GM12878 (cell line): ENCODE data around the gene UNK. TPM values are rescaled to one million over a fixed set of nuclear protein-coding genes. Genes with fewer than 3 reads are reported as not detected.

Source experiments
- CBFB ChIP-seq: IDR thresholded peaks from 2 replicates; pipeline ENCODE4 v1.6.1; 2016; ENCODE audit warnings: antibody characterized with exemption, low read depth
- CBX5 ChIP-seq: sonication (generic); IDR thresholded peaks from 2 replicates; pipeline ENCODE4 v1.6.1; 2016; ENCODE audit warnings: low read depth, moderate library complexity, mild to moderate bottlenecking, inconsistent platforms
- CREB1 ChIP-seq: IDR thresholded peaks from 2 replicates; pipeline ENCODE4 v1.6.1; 2012; ENCODE audit warnings: low read depth, mild to moderate bottlenecking, inconsistent platforms
- EZH2 ChIP-seq: IDR thresholded peaks from 2 replicates; pipeline ENCODE4 v1.6.1; 2012; ENCODE audit warnings: low read depth, mild to moderate bottlenecking, control low read depth, inconsistent platforms, low read length, borderline replicate concordance; ENCODE audit not compliant: control insufficient read depth
- FOS ChIP-seq: IDR thresholded peaks from 3 replicates; pipeline ENCODE4 v1.6.1; 2011; ENCODE audit warnings: borderline replicate concordance; ENCODE audit not compliant: insufficient read length; ENCODE audit errors: extremely low read depth
- IRF3 ChIP-seq: fragments of 450-650 bp; IDR thresholded peaks from 2 replicates; pipeline ENCODE4 v1.6.1; 2014; ENCODE audit warnings: mild to moderate bottlenecking
- KDM1A ChIP-seq: fragments of 200-600 bp; sonication (generic); IDR thresholded peaks from 2 replicates; pipeline ENCODE4 v1.6.1; 2016; ENCODE audit warnings: borderline replicate concordance
- LARP7 ChIP-seq: fragments of 450-650 bp; IDR thresholded peaks from 2 replicates; pipeline ENCODE4 v1.6.1; 2017; ENCODE audit warnings: mild to moderate bottlenecking
- MEF2A ChIP-seq: IDR thresholded peaks from 2 replicates; pipeline ENCODE4 v1.6.1; 2011; ENCODE audit warnings: low read depth, mild to moderate bottlenecking, low read length, moderate library complexity; ENCODE audit not compliant: insufficient read depth
- MEF2B ChIP-seq: fragments of 450-650 bp; IDR thresholded peaks from 2 replicates; pipeline ENCODE4 v1.6.1; 2018; ENCODE audit warnings: mild to moderate bottlenecking, moderate library complexity; ENCODE audit not compliant: partially characterized antibody, poor library complexity, severe bottlenecking
- NFXL1 ChIP-seq: fragments of 450-650 bp; IDR thresholded peaks from 2 replicates; pipeline ENCODE4 v1.6.1; 2017; ENCODE audit warnings: antibody characterized with exemption, mild to moderate bottlenecking, borderline replicate concordance
- NR2C1 ChIP-seq: fragments of 450-650 bp; IDR thresholded peaks from 2 replicates; pipeline ENCODE4 v1.6.1; 2017; ENCODE audit warnings: antibody characterized with exemption, mild to moderate bottlenecking, moderate library complexity
- PKNOX1 ChIP-seq: fragments of 450-650 bp; IDR thresholded peaks from 2 replicates; pipeline ENCODE4 v1.6.1; 2016; ENCODE audit warnings: mild to moderate bottlenecking
- SMARCA5 ChIP-seq: fragments of 450-650 bp; IDR thresholded peaks from 2 replicates; pipeline ENCODE4 v1.6.1; 2017; ENCODE audit warnings: mild to moderate bottlenecking
- STAT1 ChIP-seq: fragments of 450-650 bp; conservative IDR thresholded peaks from 2 replicates; pipeline ENCODE4 v1.6.1; 2014; ENCODE audit warnings: antibody characterized with exemption, mild to moderate bottlenecking
- TARDBP ChIP-seq: IDR thresholded peaks from 2 replicates; pipeline ENCODE4 v1.6.1; 2016; ENCODE audit warnings: borderline replicate concordance
- ZNF274 ChIP-seq: IDR thresholded peaks from one replicate; pipeline ENCODE4 v1.8.0; 2011; ENCODE audit not compliant: insufficient read length, insufficient read depth
- ZNF384 ChIP-seq: IDR thresholded peaks from 2 replicates; pipeline ENCODE4 v1.6.1; 2012; ENCODE audit warnings: low read depth, mild to moderate bottlenecking, low read length, improper control_type of control experiment, borderline replicate concordance
- polyA plus RNA-seq, 11 experiments: library from polyadenylated mRNA; depleted of rRNA in 4 of 11; unstranded in 6 of 11; stranded (reverse) in 5 of 11; fragments of >200 nt; fragmentation: Nextera tagmentation in 4 of 11; fragmentation: Illumina TruSeq in 1 of 11; extraction: Ambion mirVana in 4 of 11; extraction: Trizol in 1 of 11; gene quantifications; 1 replicate in 1 of 11; 2 replicates in 10 of 11; pipeline versions ENCODE4 v1.2.1 to v1.2.3, GENCODE V29; 2011 to 2016; ENCODE audit warnings: inconsistent platforms in 2 of 11, missing spikeins in 2 of 11, low read depth in 1 of 11
- total RNA-seq, 4 experiments: library from RNA; depleted of rRNA in 3 of 4; stranded (reverse); fragments of >200 nt in 3 of 4; fragmentation: Illumina TruSeq in 1 of 4; extraction: Trizol in 1 of 4; gene quantifications; 2 replicates each; pipeline versions ENCODE4 v1.2.1 to v1.2.3, GENCODE V29; 2013 to 2021
- TF ChIP-seq, protein P1 (sequence below): fragments of 450-650 bp; IDR thresholded peaks from 2 replicates; pipeline ENCODE4 v1.6.1; 2017; ENCODE audit warnings: mild to moderate bottlenecking, moderate library complexity
- TF ChIP-seq, protein P2 (sequence below): IDR thresholded peaks from 2 replicates; pipeline ENCODE4 v1.6.1; 2011; ENCODE audit warnings: low read depth, low read length, improper control_type of control experiment, borderline replicate concordance

The UNK gene
- total and polyA plus RNA-seq, 10 of the 15 experiments (the other 5 are each of a cell fraction or from before 2014, with no cell fraction given): 8.9 to 34.5 (median 27.3) TPM

DNA sequence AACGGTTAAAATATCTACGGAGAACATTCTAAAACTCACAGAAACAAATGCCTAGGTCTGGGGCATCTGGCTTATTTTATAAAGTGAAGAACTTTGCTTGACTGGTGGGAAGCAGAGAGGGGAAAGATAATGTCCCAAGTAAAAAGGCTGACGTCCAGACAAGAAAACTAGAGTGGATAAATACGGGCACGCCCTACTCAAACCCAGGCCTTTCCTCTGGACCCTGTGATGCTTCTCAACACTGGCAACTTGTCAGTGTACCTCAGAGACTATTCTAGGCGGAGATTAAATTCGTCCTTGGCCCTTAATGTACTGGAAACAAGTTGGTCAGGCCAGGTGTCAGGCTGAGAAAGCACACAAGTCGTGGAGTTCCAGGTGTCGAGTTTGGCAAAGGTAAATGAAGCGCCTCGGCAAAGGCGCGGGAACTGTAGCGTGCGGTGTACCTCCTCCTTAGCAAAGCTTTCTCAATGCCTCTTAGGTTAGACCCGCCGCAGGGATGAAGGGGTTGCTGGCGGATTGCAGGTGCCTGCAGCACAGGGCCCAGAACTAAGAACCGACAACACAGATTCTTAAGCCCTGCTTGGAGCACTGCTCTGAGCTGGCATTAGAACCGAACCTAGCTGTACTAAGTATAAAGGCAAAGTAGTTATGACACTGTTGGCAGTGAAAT lies 668 bp upstream of the UNK start (continued):
- TF ChIP-seq MEF2A (no peak), MEF2B (no peak), CREB1 (no peak), EZH2 (no peak), FOS (no peak), IRF3 (no peak), TARDBP (no peak), CBFB (no peak), LARP7 (0 out of 2 replicates have a peak, but pooled peaks have one; percentile 50), NFXL1 (0 out of 2 replicates have a peak, but pooled peaks have one; percentile 48), CBX5 (no peak), SMARCA5 (no peak), KDM1A (no peak), STAT1 (no peak), ZNF384 (no peak), NR2C1 (no peak), PKNOX1 (no peak), ZNF274 (no peak)
- TF ChIP-seq, protein P1, sequence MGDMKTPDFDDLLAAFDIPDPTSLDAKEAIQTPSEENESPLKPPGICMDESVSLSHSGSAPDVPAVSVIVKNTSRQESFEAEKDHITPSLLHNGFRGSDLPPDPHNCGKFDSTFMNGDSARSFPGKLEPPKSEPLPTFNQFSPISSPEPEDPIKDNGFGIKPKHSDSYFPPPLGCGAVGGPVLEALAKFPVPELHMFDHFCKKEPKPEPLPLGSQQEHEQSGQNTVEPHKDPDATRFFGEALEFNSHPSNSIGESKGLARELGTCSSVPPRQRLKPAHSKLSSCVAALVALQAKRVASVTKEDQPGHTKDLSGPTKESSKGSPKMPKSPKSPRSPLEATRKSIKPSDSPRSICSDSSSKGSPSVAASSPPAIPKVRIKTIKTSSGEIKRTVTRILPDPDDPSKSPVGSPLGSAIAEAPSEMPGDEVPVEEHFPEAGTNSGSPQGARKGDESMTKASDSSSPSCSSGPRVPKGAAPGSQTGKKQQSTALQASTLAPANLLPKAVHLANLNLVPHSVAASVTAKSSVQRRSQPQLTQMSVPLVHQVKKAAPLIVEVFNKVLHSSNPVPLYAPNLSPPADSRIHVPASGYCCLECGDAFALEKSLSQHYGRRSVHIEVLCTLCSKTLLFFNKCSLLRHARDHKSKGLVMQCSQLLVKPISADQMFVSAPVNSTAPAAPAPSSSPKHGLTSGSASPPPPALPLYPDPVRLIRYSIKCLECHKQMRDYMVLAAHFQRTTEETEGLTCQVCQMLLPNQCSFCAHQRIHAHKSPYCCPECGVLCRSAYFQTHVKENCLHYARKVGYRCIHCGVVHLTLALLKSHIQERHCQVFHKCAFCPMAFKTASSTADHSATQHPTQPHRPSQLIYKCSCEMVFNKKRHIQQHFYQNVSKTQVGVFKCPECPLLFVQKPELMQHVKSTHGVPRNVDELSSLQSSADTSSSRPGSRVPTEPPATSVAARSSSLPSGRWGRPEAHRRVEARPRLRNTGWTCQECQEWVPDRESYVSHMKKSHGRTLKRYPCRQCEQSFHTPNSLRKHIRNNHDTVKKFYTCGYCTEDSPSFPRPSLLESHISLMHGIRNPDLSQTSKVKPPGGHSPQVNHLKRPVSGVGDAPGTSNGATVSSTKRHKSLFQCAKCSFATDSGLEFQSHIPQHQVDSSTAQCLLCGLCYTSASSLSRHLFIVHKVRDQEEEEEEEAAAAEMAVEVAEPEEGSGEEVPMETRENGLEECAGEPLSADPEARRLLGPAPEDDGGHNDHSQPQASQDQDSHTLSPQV: 0 out of 2 replicates have a peak, but pooled peaks have one; percentile 43
- TF ChIP-seq, protein P2, sequence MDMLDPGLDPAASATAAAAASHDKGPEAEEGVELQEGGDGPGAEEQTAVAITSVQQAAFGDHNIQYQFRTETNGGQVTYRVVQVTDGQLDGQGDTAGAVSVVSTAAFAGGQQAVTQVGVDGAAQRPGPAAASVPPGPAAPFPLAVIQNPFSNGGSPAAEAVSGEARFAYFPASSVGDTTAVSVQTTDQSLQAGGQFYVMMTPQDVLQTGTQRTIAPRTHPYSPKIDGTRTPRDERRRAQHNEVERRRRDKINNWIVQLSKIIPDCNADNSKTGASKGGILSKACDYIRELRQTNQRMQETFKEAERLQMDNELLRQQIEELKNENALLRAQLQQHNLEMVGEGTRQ: no peak
